Gastroesophageal sphincter (tissue), 3 donors: Measurements from ENCODE around the gene BMP8B.
"Not testable (repeated sequence)": the region's sequence is repeated elsewhere in the genome, so short reads cannot be mapped to it uniquely, and the experiment has no call there.

Source experiments
- CTCF ChIP-seq, 4 experiments: fragments of 200-600 bp in 2 of 4; fragments of 450-650 bp in 2 of 4; sonication (generic) in 1 of 4; IDR thresholded peaks; one replicate each; pipeline ENCODE4 v1.5.1; 2017 to 2019; ENCODE audit warnings: antibody characterized with exemption in 4 of 4, mild to moderate bottlenecking in 2 of 4, moderate library complexity in 2 of 4
- EP300 ChIP-seq: sonication (generic); formaldehyde crosslinking; IDR thresholded peaks from one replicate; pipeline ENCODE4 v1.6.1; 2017; ENCODE audit warnings: antibody characterized with exemption, mild to moderate bottlenecking
- POLR2A ChIP-seq, 2 donors: fragments of 450-650 bp; IDR thresholded peaks; one replicate each; pipeline ENCODE4 v1.6.1; 2017; ENCODE audit warnings: antibody characterized with exemption in 2 of 2, mild to moderate bottlenecking in 2 of 2, moderate library complexity in 1 of 2

- not testable (repeated sequence) for TF ChIP-seq CTCF (IDR thresholded peaks at IDR 0.05); POLR2A (IDR thresholded peaks at IDR 0.05); EP300
Observed at GRCh38 chr1:39775141-39775540, 13.5 kb downstream of the BMP8B start.
